GM19193 (cell line): ENCODE measurements around the gene IGFLR1.

Experiments
- POLR2A ChIP-seq: IDR thresholded peaks from 4 replicates; pipeline ENCODE4 v1.6.1; 2011; ENCODE audit not compliant: insufficient read depth, insufficient read length; ENCODE audit errors: extremely low read depth

IGFLR1 gene

DNA sequence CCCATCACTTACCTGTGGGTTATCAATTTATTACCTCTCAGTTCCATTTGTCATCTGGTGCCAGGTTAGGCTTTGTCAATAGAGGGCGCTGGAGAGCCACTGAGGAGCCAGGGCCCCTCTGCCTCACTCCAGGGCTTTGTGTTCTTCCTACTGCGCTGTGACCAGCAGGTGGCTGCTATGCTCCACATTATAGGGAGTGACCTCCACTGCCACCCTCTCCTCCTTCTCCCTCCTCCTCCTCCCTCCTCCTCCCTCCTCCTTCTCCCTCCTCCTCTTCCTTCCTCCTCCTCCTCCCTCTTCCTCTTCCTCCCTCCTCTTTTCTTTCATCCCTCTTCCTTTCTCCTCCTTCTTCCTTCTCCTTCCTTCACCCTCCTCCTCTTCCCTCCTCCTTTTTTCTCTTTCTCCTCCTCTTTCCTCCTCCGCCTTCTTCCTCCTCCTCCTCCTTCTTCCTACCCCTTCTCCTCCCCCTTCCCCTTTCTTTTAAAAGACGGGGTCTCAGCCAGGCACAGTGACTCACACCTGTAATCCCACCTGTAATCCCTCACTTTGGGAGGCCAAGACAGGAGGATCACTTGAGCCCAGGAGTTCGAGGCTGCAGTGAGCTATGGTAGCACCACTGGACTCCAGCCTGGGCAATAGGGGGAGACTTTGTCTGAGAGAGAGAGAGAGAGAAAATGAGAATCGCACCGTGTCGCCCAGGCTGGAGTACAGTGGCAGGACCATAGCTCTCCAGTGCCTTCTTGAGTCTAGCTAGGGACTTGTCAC, 48.2 kb downstream of the IGFLR1 start:
- no peak for TF ChIP-seq POLR2A

DNA sequence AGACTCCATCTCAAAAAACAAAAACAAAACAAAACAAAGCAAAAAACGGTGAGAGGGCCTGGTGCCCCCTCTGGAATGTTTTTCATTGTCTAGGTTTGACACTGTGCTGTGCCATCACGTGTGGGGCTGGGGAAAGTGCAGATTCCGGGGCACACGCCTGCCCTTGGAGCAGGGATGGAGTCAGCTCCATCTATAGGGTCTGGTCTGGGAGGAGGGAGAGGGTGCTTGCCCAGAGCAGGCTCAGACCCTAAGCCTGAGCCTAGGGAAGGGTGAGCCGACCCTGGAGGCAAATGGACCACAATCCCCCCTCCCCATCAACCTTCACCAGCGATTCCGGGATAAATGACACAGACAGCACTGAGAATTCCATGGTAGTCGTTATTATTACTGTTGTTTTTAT, 48.8 kb downstream of the IGFLR1 start:
- TF ChIP-seq POLR2A = no peak

DNA sequence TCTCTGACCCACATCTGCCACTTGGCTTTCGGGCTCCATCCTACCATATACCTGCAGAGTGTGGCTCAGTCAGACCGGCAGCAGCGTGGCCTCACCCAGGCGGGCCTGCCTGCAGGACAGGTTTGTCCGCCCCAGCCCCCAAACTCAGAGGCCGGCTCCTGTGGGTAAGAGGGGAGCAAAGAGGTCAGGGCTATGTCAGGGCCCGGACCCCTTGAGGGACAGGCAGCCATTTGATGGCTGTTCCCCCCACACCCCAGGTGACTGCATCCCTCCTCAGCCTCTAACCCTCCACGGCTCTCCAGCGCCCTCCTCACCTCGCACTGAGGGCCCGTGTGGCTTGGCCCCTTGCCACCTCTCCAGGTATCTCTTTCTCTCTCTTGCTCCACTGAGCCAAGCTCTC, 50.2 kb downstream of the IGFLR1 start:
- no peak for TF ChIP-seq POLR2A

DNA sequence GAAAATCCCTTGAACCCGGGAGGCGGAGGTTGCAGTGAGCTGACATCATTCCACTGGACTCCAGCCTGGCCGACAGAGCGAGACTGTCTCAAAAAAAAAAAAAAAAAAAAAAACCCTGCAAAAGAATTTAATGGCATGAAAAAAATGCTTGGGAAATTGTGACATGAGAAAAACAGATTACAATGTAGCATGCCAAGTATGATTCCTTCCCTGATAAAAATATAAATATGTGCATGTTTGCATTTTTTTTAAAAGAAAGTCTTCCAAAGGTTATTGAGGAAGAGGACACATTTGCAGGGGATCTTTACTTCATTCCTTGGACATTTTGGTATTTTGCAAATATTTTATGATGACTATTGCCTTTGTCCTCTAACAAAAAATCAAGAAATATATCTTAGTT, 52.4 kb downstream of the IGFLR1 start:
- TF ChIP-seq POLR2A = no peak
